ENCODE measurements around the gene MYO1B.

MYO1B gene

DNA sequence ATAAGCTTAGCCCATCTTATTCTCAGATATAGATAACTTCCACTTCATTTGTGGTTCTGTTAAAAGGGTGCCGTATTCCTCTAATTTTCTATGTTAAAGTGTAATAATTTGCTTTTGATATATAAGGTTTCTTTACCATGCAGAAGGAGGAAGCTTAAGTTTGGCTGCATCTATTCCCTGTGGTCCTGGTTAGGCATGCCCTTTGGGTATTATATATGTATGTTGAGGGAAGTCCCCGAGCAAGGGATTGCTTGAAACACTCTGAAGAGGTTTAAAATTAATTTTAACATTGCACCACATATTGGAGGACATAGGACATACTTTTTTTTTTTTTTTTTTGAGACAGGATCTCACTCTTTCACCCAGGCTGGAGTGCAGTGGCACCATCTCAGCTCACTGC lies 16.9 kb upstream of the MYO1B start:
- DNase-seq = no peak

DNA sequence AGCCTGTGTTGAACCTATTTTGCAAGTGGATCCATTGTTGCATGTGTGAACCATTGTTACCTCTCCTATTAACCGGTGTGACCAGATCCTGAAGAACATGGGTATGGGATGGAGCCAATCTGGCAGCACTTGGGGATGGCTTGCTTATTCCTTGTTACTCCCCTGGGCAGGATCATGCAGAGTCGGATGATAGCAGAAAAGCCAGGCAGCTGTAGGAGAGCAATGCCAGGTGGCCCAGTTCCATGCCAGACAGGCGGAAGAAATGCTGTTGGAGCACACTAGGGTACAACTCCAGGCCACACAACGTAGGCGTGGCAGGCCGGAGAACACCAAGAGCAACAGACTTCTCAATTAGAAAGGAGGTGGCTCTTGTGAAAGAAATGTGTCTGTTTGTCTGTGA lies 16.3 kb upstream of the MYO1B start:
- peak; percentile 79 for DNase-seq

DNA sequence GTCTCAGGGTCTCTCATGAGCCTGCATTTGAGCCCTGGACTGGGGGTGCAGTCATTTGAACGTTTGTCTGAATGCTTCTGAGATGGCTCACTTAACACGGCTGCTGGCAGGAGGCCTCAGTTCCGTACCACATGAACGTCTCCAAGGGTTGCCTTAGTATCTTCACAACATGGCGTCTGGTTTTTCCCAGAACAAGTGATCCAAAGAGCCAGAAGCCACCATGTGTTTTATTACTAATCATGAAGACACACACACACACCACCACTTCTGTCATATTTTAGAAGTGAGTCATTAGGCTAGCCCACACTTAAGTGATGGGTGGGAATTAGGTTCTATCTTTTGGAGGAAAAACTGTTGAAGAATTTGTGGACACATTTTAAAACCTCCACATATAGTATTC lies 15.0 kb upstream of the MYO1B start:
- no peak for DNase-seq

DNA sequence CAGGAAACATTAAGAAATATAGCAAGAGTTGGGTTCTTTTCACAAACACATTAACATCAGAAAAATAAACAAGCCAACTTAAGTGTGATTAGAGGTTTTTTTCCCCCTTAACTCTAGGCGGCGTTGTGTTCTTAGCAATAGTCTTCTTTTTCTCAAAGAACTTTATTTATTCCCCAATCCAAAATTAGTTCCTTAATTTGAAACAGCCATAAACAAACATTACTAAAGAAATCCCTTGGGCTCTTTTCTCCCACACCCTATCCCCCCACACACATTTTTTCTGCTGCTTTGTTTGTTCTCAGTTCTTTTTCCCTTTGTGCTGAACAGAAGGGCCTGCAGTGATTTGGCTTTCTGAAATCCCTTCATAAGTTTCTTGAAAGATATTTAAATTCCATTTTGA lies 13.2 kb upstream of the MYO1B start:
- DNase-seq = no peak

DNA sequence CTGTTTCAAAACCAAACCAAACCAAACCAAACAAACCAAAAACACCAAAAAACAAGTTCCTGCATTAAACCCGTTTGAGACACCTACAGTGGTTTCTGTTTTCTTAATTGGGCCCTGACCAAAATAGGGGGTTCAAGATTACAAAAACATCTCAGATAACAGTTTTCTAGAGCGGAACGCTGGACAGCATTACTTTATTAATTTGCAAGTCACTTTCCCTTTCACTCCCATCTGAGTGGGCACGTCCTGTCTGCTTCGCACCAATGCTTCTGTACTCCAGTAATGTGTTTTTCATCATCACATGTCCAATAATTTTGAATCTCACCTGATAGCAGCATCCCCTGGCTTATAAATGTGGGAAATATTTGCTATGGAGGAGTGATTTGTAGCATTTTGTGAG lies 11.7 kb upstream of the MYO1B start:
- no peak for DNase-seq

DNA sequence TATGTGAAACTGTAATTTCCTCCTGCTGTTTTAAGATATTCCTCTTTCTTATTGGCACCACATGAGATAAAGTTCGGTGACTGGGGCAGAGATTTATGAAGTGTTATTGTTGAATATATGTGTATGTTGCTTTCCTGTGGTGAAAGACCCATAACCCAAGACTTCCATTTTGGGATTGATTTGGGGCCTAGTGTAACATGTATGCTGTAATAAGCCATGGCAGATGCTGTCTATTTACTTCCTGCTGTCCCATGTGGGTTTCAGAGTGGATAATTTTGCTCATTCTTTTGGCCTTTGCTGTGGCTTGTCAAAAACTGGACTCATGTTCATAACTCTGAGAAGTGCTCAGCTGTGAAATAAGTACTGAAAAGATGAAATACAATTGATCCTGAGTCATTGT lies 10.8 kb upstream of the MYO1B start:
- DNase-seq = peak; percentile 57

DNA sequence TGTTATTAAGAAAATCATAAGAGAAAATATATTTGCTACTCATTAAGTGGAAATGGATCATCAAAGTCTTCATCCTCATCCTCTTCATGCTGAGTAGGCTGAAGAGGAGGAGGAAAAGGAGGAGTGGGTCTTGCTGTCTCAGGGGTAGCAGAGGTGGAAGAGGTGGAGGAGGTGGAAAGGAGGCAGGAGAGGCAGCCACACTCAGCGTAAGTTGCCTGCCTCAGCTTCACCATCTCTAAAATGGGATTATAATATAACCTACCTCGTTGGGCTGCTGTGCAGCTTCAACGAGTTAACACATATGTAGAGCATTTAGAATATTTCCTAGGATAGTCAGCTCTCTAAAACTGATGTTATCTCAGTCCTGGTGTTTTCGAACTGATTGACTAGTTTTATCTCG lies 4.3 kb upstream of the MYO1B start:
- DNase-seq = no peak

DNA sequence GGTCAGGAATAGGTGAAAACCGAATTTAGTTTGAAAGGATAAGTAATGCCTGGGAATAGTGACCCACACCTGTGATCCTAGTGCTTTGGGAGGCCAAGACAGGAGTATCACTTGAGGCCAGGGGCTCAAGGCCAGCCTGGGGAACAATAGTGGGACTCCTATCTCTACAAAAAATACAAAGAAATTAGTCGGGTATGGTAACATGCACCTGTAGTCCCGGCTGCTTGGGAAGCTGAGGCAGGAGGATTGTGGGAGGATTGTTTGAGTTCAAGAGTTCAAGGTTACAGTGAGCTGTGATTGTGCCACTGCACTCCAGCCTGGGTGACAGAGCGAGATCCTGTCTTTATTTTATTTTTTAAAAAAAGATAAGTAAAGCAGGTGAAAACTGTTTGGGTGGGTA lies 3.8 kb upstream of the MYO1B start:
- DNase-seq = no peak

DNA sequence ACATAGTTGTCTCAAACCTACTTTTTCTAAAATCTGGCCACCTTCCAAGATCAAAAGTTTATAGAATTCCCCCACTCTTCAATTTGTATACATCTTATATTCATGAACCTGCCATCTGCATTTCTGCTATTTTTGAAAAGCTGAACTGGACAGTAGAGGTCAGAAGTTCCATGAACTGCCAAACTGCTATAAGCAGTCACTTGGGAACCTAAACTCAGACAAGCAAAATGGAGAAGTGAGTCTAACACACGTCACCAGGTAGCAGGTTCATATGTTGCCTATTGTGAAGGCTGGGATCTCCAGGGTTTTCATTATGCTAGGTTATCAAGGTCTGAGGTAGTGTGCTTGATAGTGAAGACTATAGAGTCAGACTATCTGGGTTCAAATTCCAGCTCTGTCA lies 2.0 kb upstream of the MYO1B start:
- DNase-seq = no peak

DNA sequence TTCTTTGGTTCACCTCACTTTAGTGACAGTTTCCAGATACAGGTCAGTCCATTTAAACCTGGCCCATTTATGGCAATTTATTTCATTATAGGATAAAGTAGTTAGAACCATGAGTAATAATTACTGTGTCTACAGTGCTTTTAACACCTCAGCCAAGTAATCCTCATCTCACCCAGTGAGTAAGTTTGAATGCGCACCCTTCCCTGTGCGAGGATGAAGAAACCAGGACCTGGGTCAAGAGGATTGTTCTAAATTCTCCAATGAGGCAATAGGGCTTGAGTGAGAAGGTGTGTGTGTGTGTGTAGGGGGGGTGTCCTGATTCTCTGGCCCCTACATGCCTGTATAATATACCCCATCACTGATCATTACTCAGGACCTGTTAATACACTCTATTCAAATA lies 854 bp upstream of the MYO1B start:
- no peak for DNase-seq

DNA sequence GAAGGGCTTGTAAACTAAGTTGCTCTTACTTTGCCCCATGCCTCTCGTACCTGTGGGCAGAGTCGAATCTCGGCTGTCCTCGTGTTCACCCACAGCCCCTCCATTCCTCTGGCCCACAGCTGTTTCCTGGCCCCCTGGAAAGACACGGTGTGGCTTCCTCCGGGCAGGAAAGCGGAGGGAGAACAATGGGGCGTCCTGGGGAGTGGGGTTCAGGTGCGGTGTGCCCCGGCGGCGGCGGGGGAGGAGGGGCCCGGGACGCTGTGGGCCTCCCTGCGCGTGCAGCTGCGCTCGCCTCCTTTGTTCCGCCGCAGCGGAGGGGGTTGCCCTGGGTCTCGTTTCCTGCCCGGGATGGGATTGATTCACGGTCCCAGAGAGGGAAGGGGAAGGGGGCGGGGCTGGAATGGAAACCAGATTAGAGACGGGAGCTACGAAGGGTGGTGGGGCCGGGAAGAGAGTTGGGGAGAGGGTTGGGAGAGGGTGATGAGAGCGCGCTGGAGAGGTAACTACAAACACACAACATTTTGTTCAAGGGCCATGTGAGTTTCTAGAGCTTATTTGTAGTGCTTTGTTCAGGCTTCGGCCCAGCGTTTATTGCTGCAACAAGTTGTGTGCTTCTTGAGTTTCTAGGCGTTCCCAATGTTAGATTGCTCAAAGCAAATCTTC lies 796 bp downstream of the MYO1B start:
- DNase-seq = peak; percentile 87

DNA sequence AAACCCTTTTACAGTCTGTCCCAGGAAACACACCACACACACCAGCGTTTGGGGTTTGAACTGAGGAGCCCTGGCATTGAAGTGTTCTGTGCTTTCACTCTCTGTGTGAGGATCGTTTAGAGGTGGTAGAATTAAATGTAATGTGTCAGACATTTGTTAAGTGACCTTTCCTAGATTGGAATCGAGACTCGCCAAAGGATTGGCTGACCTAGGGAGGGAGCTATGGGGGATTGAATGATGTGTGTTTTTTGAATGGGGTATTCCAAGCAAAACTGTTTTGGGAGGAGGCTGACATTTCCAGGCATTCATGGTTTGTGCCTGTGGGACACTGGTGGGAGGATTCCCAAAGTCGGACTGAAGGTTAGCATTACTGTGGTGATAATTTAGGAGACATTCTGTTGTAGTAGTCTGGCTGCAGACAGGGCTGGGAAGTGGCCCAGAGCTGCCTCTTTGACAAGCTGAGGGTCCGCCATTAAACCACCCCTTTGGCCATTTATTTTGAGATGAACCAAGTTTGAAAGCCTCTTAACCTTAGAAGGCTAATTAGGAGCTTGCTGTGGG lies 1.7 kb downstream of the MYO1B start:
- DNase-seq = peak; percentile 70

DNA sequence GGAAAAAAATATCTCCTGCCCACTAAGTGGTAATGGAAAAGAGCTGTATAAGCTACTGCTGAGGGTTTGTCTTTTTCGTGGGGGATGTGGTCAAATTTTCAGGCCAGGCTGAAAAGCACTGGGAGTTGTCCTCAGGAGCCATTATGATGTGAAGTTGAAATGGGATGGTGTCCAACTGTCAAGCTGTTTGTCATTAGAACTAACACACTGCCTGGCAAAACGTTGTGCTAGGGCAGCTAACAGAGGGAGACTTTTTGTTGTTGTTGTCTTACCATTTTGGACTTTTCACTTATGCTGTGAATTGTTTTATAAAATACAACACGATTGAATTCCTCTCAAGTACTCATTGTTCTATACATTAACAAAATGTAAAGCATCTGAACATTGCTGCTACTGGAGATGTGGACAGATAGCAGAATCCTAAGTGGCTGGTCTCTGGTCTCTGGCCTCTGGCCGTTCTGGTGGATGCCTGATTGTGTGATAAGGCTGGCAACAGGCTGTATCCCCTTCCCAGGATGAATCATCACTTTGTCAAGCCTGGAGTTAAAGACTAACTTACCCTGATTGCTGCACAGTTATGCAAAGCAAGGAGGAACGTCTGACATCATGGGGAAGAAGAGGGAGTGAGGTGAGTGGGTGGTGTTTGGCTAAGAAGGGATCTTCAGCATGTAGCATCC lies 2.3 kb downstream of the MYO1B start:
- DNase-seq = no peak

DNA sequence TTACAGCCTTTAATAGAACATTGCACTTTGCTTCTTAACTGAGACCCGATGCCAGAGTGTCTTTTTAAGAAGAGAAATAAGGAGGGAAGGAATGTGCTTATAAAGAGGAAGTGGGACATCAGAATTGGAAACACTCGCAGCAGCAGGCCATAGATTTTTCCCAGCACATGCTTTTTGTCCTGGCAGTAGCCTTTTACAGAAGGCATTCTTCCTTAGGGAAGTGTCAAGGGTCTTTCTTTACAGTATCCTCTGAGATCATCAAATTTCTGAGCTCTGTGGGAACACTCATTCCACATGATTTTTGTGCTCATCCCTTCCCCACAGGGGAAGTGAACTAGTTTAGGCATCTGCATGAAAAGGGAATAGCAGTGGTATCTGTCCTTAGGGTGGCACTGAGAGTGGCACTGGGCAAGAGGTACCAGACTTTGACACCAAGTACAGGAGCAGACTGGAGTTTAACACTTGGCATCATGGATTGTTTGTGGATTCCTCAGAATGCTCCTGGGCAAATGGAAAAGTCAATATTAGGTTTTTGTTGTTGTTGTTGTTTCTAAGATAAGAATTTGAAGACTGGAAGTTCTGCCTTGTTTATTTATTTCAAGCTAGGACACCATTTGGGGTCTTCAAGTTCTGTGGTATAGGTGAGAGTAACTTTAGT lies 4.1 kb downstream of the MYO1B start:
- no peak for DNase-seq

DNA sequence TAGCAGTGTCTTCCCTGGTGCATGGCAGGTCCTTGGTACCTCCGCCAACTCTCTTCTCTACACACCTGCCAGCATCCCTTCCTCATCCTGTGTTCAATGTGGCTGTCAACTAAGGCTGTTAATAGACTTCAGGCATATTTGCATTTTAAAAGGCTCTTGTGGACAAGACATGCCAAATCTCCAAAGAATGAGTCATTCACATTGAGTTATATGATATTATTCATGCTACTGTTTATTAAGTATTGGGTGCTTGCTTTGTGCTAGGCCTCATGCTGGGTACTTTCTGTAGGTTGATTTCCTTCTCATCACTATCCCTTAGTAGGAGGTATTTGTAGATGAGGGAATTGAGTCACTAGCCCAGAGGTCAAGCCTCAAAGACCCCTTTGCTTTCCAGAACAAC lies 5.2 kb downstream of the MYO1B start:
- no peak for DNase-seq

DNA sequence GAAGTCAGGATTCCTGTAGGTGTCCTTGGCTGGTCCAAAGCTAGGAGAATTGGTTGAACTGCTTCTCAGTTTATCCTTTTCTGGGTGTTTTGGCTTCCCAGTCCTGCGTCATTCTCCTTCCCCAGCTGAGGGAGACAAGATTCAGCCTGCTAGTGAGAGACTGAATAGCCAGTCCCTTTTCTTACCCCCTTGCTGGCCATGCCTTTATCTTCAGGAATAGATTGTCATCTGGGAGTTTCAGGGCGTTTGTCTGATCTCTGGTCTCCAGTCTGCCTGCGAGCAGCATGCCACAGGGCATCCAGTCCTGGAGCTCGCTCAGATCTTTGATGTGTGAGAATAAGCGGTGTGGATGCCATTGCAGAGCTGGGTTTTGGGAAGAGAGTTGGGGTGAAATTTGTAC lies 5.8 kb downstream of the MYO1B start:
- no peak for DNase-seq

DNA sequence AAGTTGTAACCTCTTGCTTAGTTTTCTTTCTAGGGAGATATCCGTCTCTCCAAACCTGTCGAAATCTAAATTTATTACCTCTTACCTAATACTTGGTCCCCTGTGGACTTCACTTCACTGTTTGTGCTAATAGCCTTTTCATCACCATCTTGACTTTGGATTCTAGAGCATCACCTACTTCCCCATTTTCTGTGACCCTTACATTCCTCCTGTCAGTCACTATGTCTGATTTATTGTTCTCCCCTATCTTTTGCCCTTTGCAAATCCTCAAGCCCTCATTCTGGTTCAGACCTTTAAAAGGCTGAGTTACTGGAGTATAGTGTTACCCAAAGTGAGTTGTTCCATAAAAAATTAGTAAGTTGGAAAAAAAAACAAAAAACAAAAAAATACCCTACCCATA lies 7.5 kb downstream of the MYO1B start:
- DNase-seq = no peak

DNA sequence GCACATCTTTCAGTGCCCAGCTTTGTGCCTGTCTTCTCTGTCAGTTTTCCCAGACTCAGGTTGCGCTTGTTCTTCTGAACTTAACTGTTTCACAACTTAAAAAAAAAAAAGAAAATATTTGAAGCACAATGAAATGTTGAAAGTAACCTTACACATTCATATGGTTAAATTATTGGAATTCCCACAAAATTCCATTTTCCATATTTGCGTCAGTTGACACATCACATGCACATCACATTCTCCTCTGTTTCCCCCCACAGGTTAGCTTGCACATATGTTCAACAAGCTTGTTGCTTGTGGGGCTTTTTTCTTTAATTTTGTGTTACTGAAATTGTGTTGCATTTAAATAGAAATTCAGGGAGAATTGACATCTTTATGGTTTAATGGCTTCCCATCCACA lies 8.3 kb downstream of the MYO1B start:
- no peak for DNase-seq

DNA sequence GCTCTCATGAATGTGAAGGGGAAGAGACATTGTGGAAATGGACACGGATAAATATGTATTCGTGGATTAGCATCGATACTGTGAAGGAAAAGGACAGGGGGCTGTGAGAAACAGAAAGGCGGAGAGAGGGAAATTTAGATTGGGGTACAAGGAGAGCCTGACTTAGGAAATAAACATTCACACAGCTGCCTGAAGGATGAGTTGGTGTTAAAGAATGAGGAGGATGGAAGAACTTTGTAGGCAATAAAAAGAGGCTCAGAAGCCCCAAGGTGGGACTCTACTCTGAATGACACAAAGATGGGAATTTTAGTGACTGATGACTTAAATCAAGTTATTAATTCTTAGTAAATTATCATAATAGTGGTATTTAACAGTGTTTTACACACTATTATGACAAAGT lies 10.1 kb downstream of the MYO1B start:
- no peak for DNase-seq

DNA sequence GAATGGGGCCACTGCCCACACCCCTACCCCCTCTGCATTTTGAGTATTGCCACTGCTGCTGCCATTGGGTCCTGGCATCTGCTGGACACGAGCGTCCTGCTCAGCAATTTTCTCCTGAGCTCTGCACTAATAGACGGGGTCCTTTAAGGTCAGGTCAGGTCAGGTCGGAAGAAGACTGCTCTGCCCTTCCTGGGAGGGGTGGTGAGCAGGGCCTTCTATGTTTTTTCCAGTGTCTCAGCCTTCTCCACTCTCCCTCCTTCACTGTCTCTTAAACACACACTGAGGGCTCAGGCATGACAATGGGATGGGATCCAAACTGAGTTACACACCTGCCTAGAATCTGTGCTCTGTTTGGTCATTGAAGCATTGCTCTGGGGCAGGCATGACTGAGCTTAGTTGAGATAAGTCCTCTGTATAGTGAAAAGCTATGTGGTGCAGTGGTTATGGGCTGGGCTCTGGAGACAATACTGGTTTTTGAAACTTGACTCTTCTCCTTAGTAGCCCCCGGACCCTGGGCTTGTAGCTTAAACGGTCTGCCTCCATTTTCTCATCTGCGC lies 10.6 kb downstream of the MYO1B start:
- DNase-seq = no peak

DNA sequence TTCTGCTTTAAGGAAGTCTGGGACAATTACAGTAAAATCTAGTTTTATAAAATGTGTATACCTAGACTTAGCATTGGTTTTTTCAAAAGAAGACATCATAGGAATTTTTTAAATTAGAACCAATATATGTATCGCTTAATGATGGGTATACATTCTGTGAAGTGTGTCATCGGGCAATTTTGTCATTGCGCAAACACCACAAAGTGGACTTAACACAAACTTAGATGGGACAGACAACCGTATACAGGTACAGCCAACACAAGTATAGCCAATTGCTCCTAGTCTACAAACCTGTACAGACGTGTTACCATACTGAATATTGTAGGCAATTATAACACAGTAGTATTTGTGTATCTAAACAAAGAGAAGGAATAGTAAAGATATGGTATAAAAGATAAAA lies 12.7 kb downstream of the MYO1B start:
- no peak for DNase-seq

DNA sequence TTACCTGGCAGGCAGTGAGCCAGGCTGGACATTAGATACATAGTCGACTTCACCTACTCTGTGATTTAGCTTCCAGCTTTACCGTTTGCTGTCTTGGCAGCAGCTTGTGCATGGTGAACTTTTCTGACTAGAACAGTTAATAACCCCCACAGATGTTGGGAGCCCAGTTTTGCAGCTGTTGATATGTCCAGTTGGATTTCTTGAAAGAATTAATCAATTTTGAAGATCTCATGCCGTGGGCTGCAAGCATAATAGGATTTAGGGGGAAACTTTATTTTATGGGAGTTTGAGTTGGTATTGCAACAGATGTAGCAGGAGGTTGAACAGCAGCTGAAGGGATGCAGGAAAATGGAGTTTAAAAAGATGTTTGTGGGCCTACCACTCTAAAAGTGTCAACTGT lies 13.8 kb downstream of the MYO1B start:
- no peak for DNase-seq

DNA sequence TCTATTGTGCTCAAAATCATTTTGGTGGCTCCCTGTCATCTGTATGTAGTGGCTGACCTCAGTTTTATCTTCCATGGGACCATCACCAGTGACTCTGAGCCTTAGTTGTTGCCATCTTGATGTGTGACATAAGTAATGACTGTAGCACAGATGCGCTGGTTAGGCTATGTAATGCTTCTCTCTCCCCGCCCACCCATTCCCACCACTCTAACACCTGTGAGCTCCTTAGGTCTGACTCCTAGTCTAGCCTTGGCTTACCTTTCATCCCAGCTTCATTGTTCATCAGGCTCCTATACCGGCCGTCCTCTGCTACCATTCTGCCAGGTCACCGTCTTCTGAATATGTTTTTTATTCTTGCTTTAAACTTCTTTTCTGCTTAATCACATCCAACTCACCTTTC lies 17.2 kb downstream of the MYO1B start:
- no peak for DNase-seq

DNA sequence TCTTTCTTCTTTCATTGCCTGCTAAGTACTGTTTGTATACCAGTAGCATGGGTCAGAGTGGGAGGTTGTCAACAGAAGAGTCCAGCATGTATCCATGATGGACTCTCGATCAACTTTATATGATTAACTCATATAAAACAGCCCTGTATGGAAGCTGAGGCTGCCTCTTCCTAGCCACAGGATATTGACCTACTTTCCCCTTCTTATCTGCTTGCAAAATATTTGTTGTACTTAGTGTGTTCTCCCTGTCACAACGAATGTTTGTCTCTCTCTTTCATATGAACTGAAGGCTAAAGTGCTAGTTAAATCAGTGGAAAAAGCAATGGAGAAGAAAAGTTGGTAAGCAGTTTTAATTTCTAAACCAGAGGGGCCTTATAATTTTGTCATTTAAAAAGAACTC lies 17.8 kb downstream of the MYO1B start:
- no peak for DNase-seq
